ENCODE data around the gene LAPTM4A. TPM values are rescaled to one million over a fixed set of nuclear protein-coding genes. Genes with fewer than 3 reads are reported as not detected.
A peak's percentile ranks its signal among the peaks of the same experiment; 100 is the strongest.

The LAPTM4A gene
- total RNA-seq, 2 donors from 2014 or later, result 181 to 200 TPM

DNA sequence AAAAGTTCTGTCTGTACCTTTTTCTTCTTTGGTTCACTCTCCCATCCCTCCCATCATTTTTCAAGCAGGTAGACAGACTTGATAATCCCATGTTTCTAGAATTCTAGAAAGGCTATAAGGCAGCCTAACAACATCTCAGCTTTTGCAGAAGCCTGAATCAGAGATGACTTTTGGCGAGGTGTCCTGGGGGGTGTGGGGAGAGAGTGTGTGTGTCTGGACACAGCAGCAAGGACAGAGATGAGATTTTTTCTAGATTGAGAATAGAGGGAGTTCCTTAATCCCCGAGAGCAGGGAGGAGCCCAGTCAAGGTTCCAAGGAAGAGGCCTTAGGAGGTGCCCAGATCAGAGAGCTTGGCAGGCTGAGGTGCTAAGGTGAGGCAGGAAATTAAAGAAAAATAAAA lies 22.0 kb upstream of the LAPTM4A start:
- DNase-seq (ENCODE audit: low spot score) (no peak), ATAC-seq (ENCODE audit: insufficient number of reproducible peaks, low FRiP score, low read depth) (no peak)
- no peaks in the 10 kb centered on the region for H3K9me3 ChIP-seq
- H3K27me3 ChIP-seq (replicated peaks; ENCODE audit: insufficient read depth), result no peaks in the 10 kb centered on the region
- H3K36me3 ChIP-seq, result no peaks in the 10 kb centered on the region
- no peak overlapping the region for H3K4me3 ChIP-seq
- H3K4me1 ChIP-seq (ENCODE audit: control insufficient read depth in 1 of 2, low read depth in 2 of 2), result peaks cover 4 to 12% of the 10 kb centered on the region in 2 donors
- TF ChIP-seq, protein P1, sequence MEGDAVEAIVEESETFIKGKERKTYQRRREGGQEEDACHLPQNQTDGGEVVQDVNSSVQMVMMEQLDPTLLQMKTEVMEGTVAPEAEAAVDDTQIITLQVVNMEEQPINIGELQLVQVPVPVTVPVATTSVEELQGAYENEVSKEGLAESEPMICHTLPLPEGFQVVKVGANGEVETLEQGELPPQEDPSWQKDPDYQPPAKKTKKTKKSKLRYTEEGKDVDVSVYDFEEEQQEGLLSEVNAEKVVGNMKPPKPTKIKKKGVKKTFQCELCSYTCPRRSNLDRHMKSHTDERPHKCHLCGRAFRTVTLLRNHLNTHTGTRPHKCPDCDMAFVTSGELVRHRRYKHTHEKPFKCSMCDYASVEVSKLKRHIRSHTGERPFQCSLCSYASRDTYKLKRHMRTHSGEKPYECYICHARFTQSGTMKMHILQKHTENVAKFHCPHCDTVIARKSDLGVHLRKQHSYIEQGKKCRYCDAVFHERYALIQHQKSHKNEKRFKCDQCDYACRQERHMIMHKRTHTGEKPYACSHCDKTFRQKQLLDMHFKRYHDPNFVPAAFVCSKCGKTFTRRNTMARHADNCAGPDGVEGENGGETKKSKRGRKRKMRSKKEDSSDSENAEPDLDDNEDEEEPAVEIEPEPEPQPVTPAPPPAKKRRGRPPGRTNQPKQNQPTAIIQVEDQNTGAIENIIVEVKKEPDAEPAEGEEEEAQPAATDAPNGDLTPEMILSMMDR (IDR thresholded peaks at IDR 0.05), result no peak
- no peak overlapping the region for H3K27ac ChIP-seq

DNA sequence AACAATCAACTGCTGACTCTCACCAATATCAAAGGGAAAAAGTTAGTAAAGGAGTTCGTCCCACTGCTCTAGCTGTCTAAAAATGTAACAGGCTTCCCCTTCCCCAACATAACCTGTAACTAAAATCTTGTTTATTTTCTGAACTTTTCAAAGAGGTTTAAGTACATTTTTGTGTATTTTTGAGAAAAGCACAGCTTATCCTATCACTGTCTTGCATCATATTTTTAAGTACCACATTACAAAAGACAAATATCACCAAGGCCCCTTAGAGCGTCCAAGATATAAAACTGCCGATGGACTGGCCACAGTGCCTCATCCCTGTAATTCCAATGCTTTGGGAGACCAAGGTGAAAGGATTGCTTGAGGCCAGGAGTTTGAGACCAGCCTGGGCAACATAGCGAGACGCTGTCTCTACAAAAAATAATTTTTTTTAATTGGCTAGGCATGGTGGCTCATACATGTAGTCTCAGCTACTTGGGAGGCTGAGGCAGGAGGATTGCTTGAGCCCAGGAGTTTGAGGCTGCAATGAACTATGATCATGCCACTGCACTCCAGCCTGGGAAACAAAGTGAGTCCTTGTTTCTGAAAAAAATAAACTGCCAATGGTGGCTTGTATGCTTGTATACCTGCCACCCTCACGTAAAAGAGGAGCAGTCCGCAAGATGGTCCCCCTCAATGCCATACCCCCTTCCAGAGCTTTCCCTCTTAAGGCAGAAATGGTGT lies 21.2 kb upstream of the LAPTM4A start:
- TF ChIP-seq, protein P1 (IDR thresholded peaks at IDR 0.05), result no peak
- no peak for DNase-seq (ENCODE audit: low spot score)
- no peak for ATAC-seq (ENCODE audit: insufficient number of reproducible peaks, low FRiP score, low read depth)

DNA sequence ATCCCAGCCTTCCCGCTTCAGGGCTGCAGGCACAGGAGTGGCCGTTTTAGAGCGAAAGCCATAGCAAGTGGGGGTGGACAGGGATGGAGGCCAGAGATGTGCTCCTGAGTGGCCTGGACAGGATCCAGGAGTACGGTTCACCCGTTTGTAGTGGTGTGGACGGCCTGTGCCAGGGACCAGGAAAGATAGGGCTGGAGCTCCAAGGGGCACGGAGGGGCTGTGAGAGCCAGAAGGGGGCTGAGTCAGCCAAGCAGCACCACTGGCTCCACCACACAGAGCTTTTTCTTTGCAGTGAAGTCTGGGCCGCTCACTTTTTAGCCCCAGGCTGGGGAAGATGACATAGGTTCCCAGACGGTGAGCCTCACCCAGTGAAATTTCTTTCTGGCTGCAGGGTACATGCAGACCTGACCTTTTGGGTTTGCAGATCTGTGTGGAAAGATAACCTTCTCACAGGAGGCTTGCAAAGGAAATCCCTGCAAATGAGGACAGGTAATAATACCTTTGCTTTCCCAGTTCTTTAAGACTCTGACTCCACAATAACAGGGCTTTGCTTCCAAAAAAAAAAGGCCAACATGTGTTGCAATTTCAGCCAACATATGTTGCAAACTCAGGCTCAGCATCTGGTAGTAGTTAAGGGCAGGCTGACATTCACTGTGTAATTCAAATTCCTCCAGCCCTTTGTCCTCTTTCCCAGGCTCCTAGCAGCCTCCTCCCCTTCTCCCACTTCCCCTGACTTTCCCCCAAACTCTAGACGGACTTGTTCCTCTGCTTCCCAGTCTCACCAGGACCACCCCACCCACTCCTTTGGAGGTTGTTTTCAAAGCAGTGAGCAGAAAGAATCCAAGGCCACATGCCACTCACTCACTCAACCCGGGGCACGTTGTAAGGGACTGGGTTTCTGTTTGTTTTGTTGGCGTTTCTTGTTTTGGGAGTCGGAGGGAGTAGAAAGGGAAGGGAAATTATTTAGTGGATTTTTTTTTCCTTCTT lies 20.3 kb upstream of the LAPTM4A start:
- Histone ChIP-seq H3K4me3 (peak overlapping the region; percentile 52), H3K9me3 (no peaks in the 10 kb centered on the region)

More for the DNA sequence above, 21.2 kb upstream of the LAPTM4A start:
- Histone ChIP-seq H3K9me3 (no peaks in the 10 kb centered on the region), H3K27ac (peak overlapping the region in 1 of 2 donors; percentile 33), H3K36me3 (no peaks in the 10 kb centered on the region), H3K27me3 (replicated peaks; ENCODE audit: insufficient read depth) (no peaks in the 10 kb centered on the region), H3K4me3 (peak overlapping the region; percentile 8), H3K4me1 (ENCODE audit: control insufficient read depth in 1 of 2, low read depth in 2 of 2) (peaks cover 4 to 12% of the 10 kb centered on the region in 2 donors)

DNA sequence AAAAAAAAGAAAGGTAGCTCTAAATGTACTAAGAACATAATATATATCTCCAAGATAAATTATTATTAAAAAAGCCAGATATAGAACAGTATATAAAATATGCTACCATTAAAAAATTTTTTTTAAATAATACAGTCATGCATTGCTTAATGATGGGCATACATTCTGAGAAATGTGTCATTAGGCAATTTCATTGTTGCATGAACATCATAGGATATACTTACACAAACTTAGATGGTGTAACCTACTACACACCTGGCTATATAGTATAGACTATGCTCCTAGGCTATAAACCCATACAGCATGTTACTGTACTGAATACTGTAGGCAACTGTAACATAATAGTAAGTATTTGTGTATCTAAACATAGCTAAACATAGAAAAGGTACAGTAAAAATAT lies 18.3 kb upstream of the LAPTM4A start:
- TF ChIP-seq, protein P1 (IDR thresholded peaks at IDR 0.05), result no peak
- DNase-seq (ENCODE audit: low spot score), result no peak
- ATAC-seq (ENCODE audit: insufficient number of reproducible peaks, low FRiP score, low read depth), result no peak
- Histone ChIP-seq H3K4me1 (ENCODE audit: control insufficient read depth in 1 of 2, low read depth in 2 of 2) (peaks cover 9 to 17% of the 10 kb centered on the region in 2 donors), H3K36me3 (no peaks in the 10 kb centered on the region), H3K4me3 (no peak overlapping the region), H3K27ac (no peak overlapping the region), H3K27me3 (replicated peaks; ENCODE audit: insufficient read depth) (no peaks in the 10 kb centered on the region), H3K9me3 (no peaks in the 10 kb centered on the region)

More for the DNA sequence above, 20.3 kb upstream of the LAPTM4A start:
- TF ChIP-seq, protein P1 (IDR thresholded peaks at IDR 0.05), result no peak
- H3K27me3 ChIP-seq (replicated peaks; ENCODE audit: insufficient read depth), result no peaks in the 10 kb centered on the region
- peak; percentile 47 for ATAC-seq (ENCODE audit: insufficient number of reproducible peaks, low FRiP score, low read depth)
- H3K36me3 ChIP-seq, result no peaks in the 10 kb centered on the region
- peaks cover 4 to 12% of the 10 kb centered on the region in 2 donors for H3K4me1 ChIP-seq (ENCODE audit: control insufficient read depth in 1 of 2, low read depth in 2 of 2)
- no peak for DNase-seq (ENCODE audit: low spot score)
- H3K27ac ChIP-seq, result peak overlapping the region; percentile 33 to 46

All from thoracic aorta (tissue), 2 donors.